Measurements from ENCODE around the gene RGS14.

GRCh38 chr5:177385720-177386119 is 28.0 kb downstream of the RGS14 start:
- TF ChIP-seq CTCF (conservative IDR thresholded peaks at IDR 0.05; ENCODE audit: low read length) (no peak), EZH2phosphoT487 (IDR thresholded peaks at IDR 0.05; ENCODE audit: borderline replicate concordance, low read depth, low read length) (no peak)
